Endothelial cell of umbilical vein (primary cell): Measurements from ENCODE around the gene SCO2. TPM values are rescaled to one million over a fixed set of nuclear protein-coding genes. Genes with fewer than 3 reads are reported as not detected.

Experiments
- BruUV-seq: library from RNA; stranded (reverse); fragments of 400-500 nt; replicated peaks from 2 replicates; lab custom pipeline; 2021; lab: Mats Ljungman, UMichigan
- CTCF ChIA-PET: fragments of 300-600, 350-600 bp; sonication (Branson Sonifier 250); formaldehyde crosslinking; loops from one replicate; lab custom pipeline; 2021; ENCODE audit warnings: antibody characterized with exemption, inconsistent platforms; lab: Charles Lee
- POLR2A ChIA-PET: fragments of 300-600, 350-600 bp; sonication (Branson Sonifier 250); formaldehyde crosslinking; loops from one replicate; lab custom pipeline; 2021; ENCODE audit warnings: antibody characterized with exemption, inconsistent platforms; lab: Charles Lee
- DNase-seq: peaks from one replicate; pipeline ENCODE4 v3.0.0-alpha.2; 2011; ENCODE audit warnings: low read depth, low spot score
- FAIRE-seq: peaks from 2 replicates; lab custom pipeline; 2011; peaks lifted over from hg19 to GRCh38; lab: Jason Lieb, UNC
- H2AFZ ChIP-seq: 2 replicates; pipeline ENCODE4 v1.6.0; 2012; ENCODE audit warnings: low read depth, low read length, control low read depth, inconsistent platforms
- H3K27ac ChIP-seq: 2 replicates; pipeline ENCODE4 v1.5.1; 2011; ENCODE audit warnings: low read depth, mild to moderate bottlenecking, control low read depth, low read length, moderate library complexity; ENCODE audit not compliant: insufficient read depth
- H3K27me3 ChIP-seq, 2 experiments: 2 replicates each; pipeline versions ENCODE4 v1.6.0 to v1.6.1; 2011; ENCODE audit warnings: low read length in 2 of 2, mixed read lengths in 1 of 2; ENCODE audit not compliant: control insufficient read depth in 2 of 2, insufficient read depth in 2 of 2
- H3K36me3 ChIP-seq, 2 experiments: 2 replicates in 1 of 2; 3 replicates in 1 of 2; pipeline ENCODE4 v1.5.1; 2011; ENCODE audit warnings: low read length in 2 of 2, mild to moderate bottlenecking in 1 of 2, moderate library complexity in 1 of 2; ENCODE audit not compliant: control insufficient read depth in 2 of 2, insufficient read depth in 2 of 2; ENCODE audit errors: extremely low read depth in 1 of 2
- H3K4me1 ChIP-seq: 3 replicates; pipeline ENCODE4 v1.5.1; 2011; ENCODE audit warnings: mild to moderate bottlenecking, low read length; ENCODE audit not compliant: control insufficient read depth, insufficient read depth; ENCODE audit errors: extremely low read depth
- H3K4me2 ChIP-seq: 2 replicates; pipeline ENCODE4 v1.6.1; 2011; ENCODE audit warnings: low read length, control low read depth, mixed read lengths; ENCODE audit not compliant: insufficient read depth
- H3K4me3 ChIP-seq, 3 experiments: fragments of 200-600 bp in 1 of 3; sonication (generic), shearing (Covaris generic) in 1 of 3; replicated peaks in 1 of 3; 2 replicates each; pipeline ENCODE4 v1.5.1; 2011 to 2016; ENCODE audit warnings: control low read depth in 3 of 3, low read length in 3 of 3, mild to moderate bottlenecking in 2 of 3, inconsistent platforms in 1 of 3, low read depth in 1 of 3, moderate library complexity in 1 of 3; ENCODE audit not compliant: insufficient read depth in 1 of 3
- H3K79me2 ChIP-seq: 2 replicates; pipeline ENCODE4 v1.6.0; 2012; ENCODE audit warnings: low read length, inconsistent platforms; ENCODE audit not compliant: control insufficient read depth, insufficient read depth
- H3K9ac ChIP-seq: replicated peaks from 2 replicates; pipeline ENCODE3; 2011; ENCODE audit warnings: low read length, control low read depth; ENCODE audit not compliant: insufficient read depth; ENCODE audit errors: extremely low read depth
- H3K9me1 ChIP-seq: replicated peaks from 3 replicates; pipeline ENCODE4 v1.6.0; 2011; ENCODE audit warnings: mild to moderate bottlenecking, low read length; ENCODE audit not compliant: control insufficient read depth, insufficient read depth; ENCODE audit errors: extremely low read depth
- H3K9me3 ChIP-seq: replicated peaks from 2 replicates; pipeline ENCODE4 v1.5.1; 2012; ENCODE audit warnings: low read length, inconsistent platforms; ENCODE audit not compliant: control insufficient read depth, insufficient read depth
- H4K20me1 ChIP-seq: replicated peaks from 2 replicates; pipeline ENCODE3; 2011; ENCODE audit warnings: mild to moderate bottlenecking, low read length; ENCODE audit not compliant: control insufficient read depth, insufficient read depth; ENCODE audit errors: extremely low read depth
- CTCF ChIP-seq, 2 donors: IDR thresholded peaks; 1 replicate in 1 of 2; 2 replicates in 1 of 2; pipeline ENCODE4 v1.5.1; 2011; ENCODE audit warnings: low read length in 2 of 2, mild to moderate bottlenecking in 2 of 2, moderate library complexity in 2 of 2, control low read depth in 1 of 2, inconsistent platforms in 1 of 2, low read depth in 1 of 2; ENCODE audit not compliant: insufficient read depth in 1 of 2; ENCODE audit errors: extremely low read depth in 1 of 2
- EZH2 ChIP-seq: IDR thresholded peaks from 2 replicates; pipeline ENCODE4 v1.6.1; 2012; ENCODE audit warnings: borderline replicate concordance, low read depth, mild to moderate bottlenecking, moderate library complexity, low read length, inconsistent platforms; ENCODE audit not compliant: severe bottlenecking
- FOS ChIP-seq: IDR thresholded peaks from 2 replicates; pipeline ENCODE4 v1.6.1; 2011; ENCODE audit warnings: mild to moderate bottlenecking, low read length, moderate library complexity, borderline replicate concordance; ENCODE audit not compliant: insufficient read depth
- GATA2 ChIP-seq: IDR thresholded peaks from 2 replicates; pipeline ENCODE4 v1.7.0; 2011; ENCODE audit warnings: low read depth, mild to moderate bottlenecking, moderate library complexity, mixed read lengths, low read length; ENCODE audit not compliant: insufficient read length, insufficient read depth
- JUN ChIP-seq: IDR thresholded peaks from 2 replicates; pipeline ENCODE4 v1.6.1; 2011; ENCODE audit warnings: borderline replicate concordance, low read depth; ENCODE audit not compliant: insufficient read length, insufficient read depth
- MYC ChIP-seq: IDR thresholded peaks from one replicate; pipeline ENCODE4 v1.6.1; 2011; ENCODE audit warnings: mild to moderate bottlenecking, low read depth, low read length
- POLR2A ChIP-seq: IDR thresholded peaks from 2 replicates; pipeline ENCODE4 v1.6.1; 2012; ENCODE audit warnings: low read depth, mild to moderate bottlenecking, control low read depth, low read length
- POLR2AphosphoS5 ChIP-seq: IDR thresholded peaks from 2 replicates; pipeline ENCODE4 v1.6.1; 2012; ENCODE audit warnings: low read depth, mild to moderate bottlenecking, control low read depth, low read length, moderate library complexity; ENCODE audit not compliant: insufficient read depth
- dilution Hi-C: fragments of 300-500 bp; cut with MboI; formaldehyde crosslinking; loops from one replicate; pipeline ENCODE4 v1.15.0; 2019; ENCODE audit warnings: low sequenced_read_pairs; ENCODE audit not compliant: extremely low pct_ligation_motif_present
- intact Hi-C: fragments of 100-400 bp; cut with micrococcal nuclease; formaldehyde crosslinking; loops from one replicate; pipeline ENCODE4 v1.10.0; 2022
- polyA plus RNA-seq, 4 experiments: library from polyadenylated mRNA; depleted of rRNA in 3 of 4; stranded (reverse) in 3 of 4; unstranded in 1 of 4; fragments of >200 nt; gene quantifications; 2 replicates each; pipeline versions ENCODE4 v1.2.1 to v1.2.3, GENCODE V29; 2011 to 2012; ENCODE audit warnings: missing spikeins in 1 of 4
- total RNA-seq: library from RNA; stranded (reverse); gene quantifications from 2 replicates; pipeline ENCODE4 v1.2.3, GENCODE V29; 2021
- TF ChIP-seq, protein P1 (sequence below): IDR thresholded peaks from 2 replicates; pipeline ENCODE4 v1.6.1; 2011; ENCODE audit not compliant: insufficient read depth, insufficient read length

Gene SCO2
- total and polyA plus RNA-seq, 2 donors (not counting 3 experiments of a cell fraction or from before 2014, with no cell fraction given): 3.5 to 3.7 TPM

- CTCF ChIA-PET: interaction anchor here (1.1 to 2.8 kb wide), 3 partner anchors 9 to 25 kb away, joined by 3 to 11 read pairs (median 8); partner anchors contain the start of genes SCO2 and SYCE3
Observed at GRCh38 chr22:50550395-50550794, 25.0 kb upstream of the SCO2 start.

More at GRCh38 chr22:50550395-50550794, 25.0 kb upstream of the SCO2 start:
- no peak for DNase-seq
- Histone ChIP-seq H3K27ac (no peak overlapping the region), H4K20me1 (no peaks in the 10 kb centered on the region), H3K9ac (no peak overlapping the region), H3K9me3 (no peaks in the 10 kb centered on the region), H2AFZ (no peak overlapping the region), H3K9me1 (no peaks in the 10 kb centered on the region), H3K79me2 (no peaks in the 10 kb centered on the region), H3K36me3 (no peaks in the 10 kb centered on the region), H3K27me3 (peaks cover 27 to 43% of the 10 kb centered on the region in 2 experiments), H3K4me1 (no peaks in the 10 kb centered on the region), H3K4me2 (no peak overlapping the region), H3K4me3 (no peak overlapping the region)
- no peak for FAIRE-seq
- no peak for TF ChIP-seq CTCF (IDR thresholded peaks at IDR 0.05; ENCODE audit: extremely low read depth in 1 of 2, insufficient read depth in 1 of 2, low read depth in 1 of 2, low read length in 2 of 2)
- no peak for TF ChIP-seq JUN
- TF ChIP-seq MYC: no peak
- TF ChIP-seq FOS: no peak
- TF ChIP-seq, protein P1, sequence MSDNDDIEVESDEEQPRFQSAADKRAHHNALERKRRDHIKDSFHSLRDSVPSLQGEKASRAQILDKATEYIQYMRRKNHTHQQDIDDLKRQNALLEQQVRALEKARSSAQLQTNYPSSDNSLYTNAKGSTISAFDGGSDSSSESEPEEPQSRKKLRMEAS: no peak
- TF ChIP-seq POLR2AphosphoS5: no peak
- no peak for TF ChIP-seq GATA2
- TF ChIP-seq EZH2: no peak
- no peak for TF ChIP-seq POLR2A
- intact Hi-C loops (no loop called here), dilution Hi-C loops (no loop called here)
- no TSS peak for BruUV-seq
- POLR2A ChIA-PET: no interaction called here
